Stimulated activated CD8-positive, alpha-beta memory T cell treated with anti-CD3 and anti-CD28 coated beads, Interleukin-2, amount 100 ng/mL, for 48 hours (primary cell): ENCODE results near the gene CHD3.

Experiments used
- DNase-seq, 2 donors: peaks; one replicate each; pipeline ENCODE4 v3.0.0-alpha.2; 2020; ENCODE audit warnings: low read depth in 2 of 2

The CHD3 gene

DNA sequence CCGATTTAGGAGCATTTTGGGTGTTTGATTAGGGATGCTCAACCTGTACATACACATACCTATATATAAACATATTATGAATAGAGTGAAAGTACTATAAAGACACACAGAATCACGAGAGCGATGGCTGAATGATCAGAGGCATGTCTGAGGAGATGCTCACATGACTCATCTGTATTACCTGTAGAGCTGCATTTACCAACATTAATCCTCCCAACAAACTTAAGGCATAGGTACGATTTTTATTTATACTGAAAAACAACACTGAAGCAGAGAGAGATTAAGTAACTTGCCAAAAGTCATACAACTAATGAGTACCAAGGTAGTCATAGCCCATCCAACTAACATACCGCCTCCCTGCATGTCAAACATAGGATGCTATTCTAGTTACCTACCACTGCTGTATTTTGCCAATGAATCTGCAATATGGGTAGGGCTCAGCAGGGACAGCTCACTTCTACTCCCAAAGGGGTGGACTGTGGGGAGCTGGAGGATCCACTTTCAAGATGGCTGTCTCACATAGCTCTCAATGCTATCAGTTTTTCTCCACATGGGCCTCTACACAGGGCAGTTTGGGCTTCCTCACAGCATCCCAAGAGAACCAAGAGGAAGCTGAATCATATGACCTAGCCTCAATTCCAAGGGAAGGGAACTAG lies 23.5 kb upstream of the CHD3 start:
- no peak for DNase-seq

DNA sequence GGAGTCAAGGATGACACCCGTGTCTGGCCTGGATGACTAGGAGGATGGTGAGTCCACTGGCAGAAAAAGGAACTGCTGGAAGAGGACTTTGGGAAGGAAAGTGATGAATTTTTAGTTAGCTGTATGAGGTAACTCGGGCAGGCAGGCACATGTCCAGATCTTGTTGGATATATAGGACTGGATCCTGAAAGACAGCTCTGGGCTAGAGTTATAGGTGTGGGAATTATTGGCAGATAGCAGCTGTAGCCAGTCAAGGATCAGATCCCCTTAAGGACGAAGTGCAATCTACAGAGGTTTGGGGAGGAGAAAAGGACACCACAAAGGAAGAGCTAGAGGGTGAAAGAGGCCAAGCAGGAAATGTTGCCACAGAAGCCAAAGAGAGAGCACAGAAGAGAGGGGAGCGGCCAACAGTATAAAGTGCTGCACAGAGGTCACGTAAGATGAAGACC lies 20.7 kb upstream of the CHD3 start:
- DNase-seq: no peak

DNA sequence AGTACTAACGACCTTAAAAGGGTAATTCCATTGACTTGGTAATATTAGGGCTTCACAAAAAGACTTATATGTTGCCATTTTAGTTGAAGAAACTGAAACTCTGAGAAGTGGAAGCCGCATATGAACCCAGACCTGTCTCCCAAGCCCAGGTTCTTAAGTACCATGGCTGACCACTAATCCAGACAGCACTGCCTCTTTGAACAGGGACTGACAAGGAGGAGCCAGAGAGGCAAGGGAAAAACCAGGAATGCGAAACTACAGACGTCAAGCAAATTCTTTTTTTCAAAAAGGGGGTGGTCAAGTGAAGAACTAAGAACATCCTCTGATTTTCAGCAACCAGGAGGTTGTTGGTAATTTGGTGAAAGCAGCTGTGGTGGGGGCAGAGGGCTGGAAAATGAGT lies 15.5 kb upstream of the CHD3 start:
- no peak for DNase-seq

DNA sequence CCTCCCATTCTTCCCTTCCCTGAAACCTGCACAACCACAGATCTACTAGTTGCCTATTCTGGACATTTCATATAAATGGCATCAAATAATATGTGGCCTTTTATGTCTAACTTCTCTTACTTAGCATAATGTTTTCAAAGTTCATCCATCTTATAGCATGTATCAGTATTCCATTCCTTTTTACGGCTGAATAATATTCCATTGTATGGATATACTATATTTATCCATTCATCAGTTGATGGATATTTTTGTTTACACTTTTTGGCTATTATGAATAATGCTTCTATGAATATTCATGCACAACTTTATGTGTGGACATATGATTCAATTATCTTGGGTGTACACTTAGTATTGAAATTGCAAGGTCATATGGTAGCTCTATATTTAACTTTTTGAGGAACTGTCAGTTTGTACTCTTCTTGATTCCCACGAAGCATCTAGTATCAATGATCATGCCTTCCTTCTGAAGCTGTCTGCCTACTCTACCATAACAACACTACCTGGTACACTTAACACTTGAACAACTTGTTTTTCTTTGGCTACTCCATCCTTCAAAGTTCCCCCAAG lies 12.7 kb upstream of the CHD3 start:
- DNase-seq: no peak

GRCh38 chr17:7878234-7878633 lies 10.4 kb upstream of the CHD3 start:
- DNase-seq: no peak

GRCh38 chr17:7880076-7880868 lies 8.3 kb upstream of the CHD3 start:
- no peak for DNase-seq

DNA sequence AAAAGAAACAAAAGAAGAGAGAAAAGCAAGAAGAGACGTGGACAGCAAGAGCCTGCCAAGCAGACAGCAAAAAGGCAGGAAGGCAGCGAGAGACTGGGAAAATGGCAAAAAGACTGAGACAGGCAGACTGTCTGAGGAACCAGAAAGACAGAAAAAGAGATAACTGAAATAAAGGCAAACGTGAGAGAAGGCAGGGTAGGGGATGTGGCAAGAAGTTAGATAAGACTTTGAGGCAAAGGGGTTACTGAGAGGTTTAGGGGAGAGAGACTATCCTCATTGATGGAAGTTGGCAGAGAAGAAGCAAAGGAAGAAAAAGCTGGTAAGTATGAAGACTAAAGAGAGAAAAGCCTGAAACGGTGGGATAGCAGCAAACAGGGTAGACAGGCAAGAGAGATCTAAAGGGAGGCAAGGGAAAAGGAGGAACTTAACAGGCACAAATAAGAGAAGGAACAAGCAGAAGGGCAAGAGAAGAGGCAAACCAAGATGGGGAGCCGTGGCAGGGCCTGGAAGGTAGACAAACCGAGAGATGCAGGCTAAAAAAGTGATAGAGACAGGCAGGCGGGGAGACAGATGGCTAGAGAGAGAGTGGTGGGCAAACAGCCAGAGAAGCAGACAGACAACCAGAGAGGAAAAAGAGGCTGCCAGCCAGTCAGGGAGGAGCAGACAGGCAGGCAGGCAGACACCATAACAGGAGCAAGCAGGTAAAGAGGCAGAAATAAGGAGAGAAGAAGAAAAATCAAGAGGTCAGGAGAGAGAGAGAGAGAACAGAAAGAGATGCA lies 7.1 kb upstream of the CHD3 start:
- DNase-seq: no peak

- DNase-seq: no peak
These were observed 6.5 kb upstream of the CHD3 start for GRCh38 chr17:7882068-7882467.

- DNase-seq: no peak
These were observed 6.0 kb upstream of the CHD3 start for GRCh38 chr17:7882629-7883028.

DNA sequence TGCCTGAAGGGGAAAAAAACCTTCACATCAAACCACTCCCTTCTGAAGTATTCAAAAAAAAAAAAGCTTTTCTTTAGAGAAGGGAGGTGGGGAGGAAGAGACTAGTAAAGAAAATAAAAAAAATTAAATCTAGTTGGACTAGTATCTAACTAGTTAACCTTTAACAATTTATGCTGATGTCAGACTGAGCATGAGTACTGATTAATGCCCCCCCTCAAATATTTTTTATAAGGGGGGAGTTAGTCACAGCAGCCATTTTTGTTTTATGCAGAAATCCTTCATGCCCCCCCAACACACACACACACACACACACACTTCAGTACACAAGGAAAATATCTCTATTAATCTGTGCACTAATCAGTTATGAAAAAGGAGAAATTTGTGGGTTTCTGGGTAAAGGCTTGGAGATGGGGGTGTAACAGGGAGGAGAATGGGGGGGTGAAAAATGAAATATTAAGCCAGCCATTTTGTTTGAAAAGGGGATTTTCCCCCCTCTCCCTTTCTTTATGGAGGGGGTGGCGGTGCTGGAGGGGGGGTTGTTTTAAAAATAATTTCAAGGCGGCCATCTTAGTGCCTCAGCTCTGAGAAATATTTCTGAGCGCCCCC lies 4.7 kb upstream of the CHD3 start:
- DNase-seq: no peak

- DNase-seq: peak; percentile 16 to 18
These were observed 3.8 kb upstream of the CHD3 start for GRCh38 chr17:7884581-7885366.

- DNase-seq: peak; percentile 23 to 28
These were observed 3.0 kb upstream of the CHD3 start for GRCh38 chr17:7885367-7886226.

- peak; percentile 38 to 40 for DNase-seq
These were observed 2.2 kb upstream of the CHD3 start for GRCh38 chr17:7886227-7887037.

GRCh38 chr17:7887038-7887481 lies 1.5 kb upstream of the CHD3 start:
- no peak for DNase-seq

DNA sequence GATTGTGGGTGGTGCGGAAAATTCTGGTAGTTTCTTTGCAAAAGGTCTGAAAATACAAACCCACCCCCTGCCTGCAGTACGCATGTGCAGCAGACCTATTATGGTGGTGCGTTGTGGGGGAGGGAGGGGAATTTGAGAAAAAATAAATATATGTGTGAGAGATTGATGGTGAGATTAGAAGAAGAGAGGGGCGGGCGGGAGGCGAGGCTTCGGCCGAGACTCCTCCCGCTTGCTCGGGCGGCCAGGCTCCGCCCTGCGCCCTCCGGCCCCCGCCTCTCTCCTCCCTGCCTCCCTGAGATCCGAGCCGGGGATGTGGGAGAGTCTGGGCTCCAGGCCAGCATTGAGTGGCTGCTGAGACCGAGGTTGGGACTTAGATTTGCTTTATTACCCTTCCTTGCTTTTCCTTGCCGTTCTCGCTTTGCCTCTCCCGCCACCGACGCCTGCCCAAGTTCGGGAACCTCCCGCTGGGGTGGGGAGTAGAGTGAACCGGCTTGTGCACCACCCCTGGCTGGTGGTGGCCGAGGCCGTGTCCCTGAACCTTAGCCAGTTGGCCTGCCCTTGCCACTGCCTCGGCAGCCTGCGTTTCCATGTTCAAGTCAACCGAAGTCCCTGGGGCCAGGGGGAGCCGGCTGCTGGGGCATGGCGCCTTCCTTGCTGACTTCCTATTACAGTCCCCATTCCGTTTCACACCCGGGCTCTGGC lies 956 bp upstream of the CHD3 start:
- DNase-seq: peak; percentile 74 to 83

- peak in 1 of 2 donors; percentile 25 for DNase-seq
These were observed 772 bp downstream of the CHD3 start for GRCh38 chr17:7889166-7889955.

GRCh38 chr17:7893187-7893880 lies 4.7 kb downstream of the CHD3 start:
- no peak for DNase-seq
